CD4-positive, alpha-beta T cell (primary cell): ENCODE results near the gene CFAP57. TPM values are rescaled to one million over a fixed set of nuclear protein-coding genes. Genes with fewer than 3 reads are reported as not detected.

Source experiments
- ATAC-seq: fragments of 200-7000 bp; cut with Tn5 transposase; one replicate; pipeline ENCODE4 v1.10.0; 2022; ENCODE audit warnings: mild to moderate bottlenecking; ENCODE audit not compliant: poor library complexity
- CTCF ChIA-PET: fragments of 350-600 bp; sonication (Branson Sonifier 250); formaldehyde crosslinking; loops from one replicate; lab custom pipeline; 2021; ENCODE audit warnings: antibody characterized with exemption, inconsistent platforms; lab: Charles Lee
- POLR2A ChIA-PET: fragments of 350-600 bp; sonication (Branson Sonifier 250); formaldehyde crosslinking; loops from one replicate; lab custom pipeline; 2021; ENCODE audit warnings: antibody characterized with exemption, inconsistent platforms; lab: Charles Lee
- DNase-seq, 14 experiments: peaks; one replicate each; pipeline ENCODE4 v3.0.0-alpha.2; 2013 to 2020; ENCODE audit warnings: mixed read lengths in 2 of 14
- H3K27ac ChIP-seq, 2 donors: one replicate each; pipeline versions ENCODE4 v1.5.1 to v1.7.0; 2013; ENCODE audit warnings: low read length in 2 of 2, low read depth in 1 of 2, mild to moderate bottlenecking in 1 of 2
- H3K27me3 ChIP-seq, 2 experiments: 1 replicate in 1 of 2; 2 replicates in 1 of 2; pipeline versions ENCODE4 v1.6.1 to v1.7.0; 2013; ENCODE audit warnings: low read length in 2 of 2, control low read depth in 1 of 2, mild to moderate bottlenecking in 1 of 2, moderate library complexity in 1 of 2; ENCODE audit not compliant: insufficient read depth in 2 of 2, control insufficient read depth in 1 of 2
- H3K36me3 ChIP-seq: one replicate; pipeline ENCODE4 v1.6.1; 2013; ENCODE audit warnings: low read length, control low read depth; ENCODE audit not compliant: insufficient read depth
- H3K4me1 ChIP-seq: one replicate; pipeline ENCODE4 v1.6.1; 2013; ENCODE audit warnings: low read length, control low read depth; ENCODE audit not compliant: insufficient read depth
- H3K4me3 ChIP-seq: one replicate; pipeline ENCODE4 v1.5.1; 2013; ENCODE audit warnings: mild to moderate bottlenecking, low read length, moderate library complexity
- H3K9me3 ChIP-seq, 2 experiments: 1 replicate in 1 of 2; 2 replicates in 1 of 2; pipeline versions ENCODE4 v1.6.1 to v1.7.0; 2013; ENCODE audit warnings: low read length in 2 of 2, mild to moderate bottlenecking in 2 of 2, control low read depth in 1 of 2, moderate library complexity in 1 of 2; ENCODE audit not compliant: control insufficient read depth in 1 of 2, insufficient read depth in 1 of 2
- H3K27ac Mint-ChIP-seq: one replicate; pipeline ENCODE4 v1.8.0; 2020; ENCODE audit warnings: mixed read lengths
- H3K27me3 Mint-ChIP-seq: one replicate; pipeline ENCODE4 v1.8.0; 2021; ENCODE audit warnings: mixed read lengths
- H3K36me3 Mint-ChIP-seq: one replicate; pipeline ENCODE4 v1.8.0; 2021; ENCODE audit warnings: low read depth, mixed read lengths
- H3K4me1 Mint-ChIP-seq: one replicate; pipeline ENCODE4 v1.8.0; 2021; ENCODE audit warnings: low read depth, mixed read lengths
- H3K4me3 Mint-ChIP-seq: one replicate; pipeline ENCODE4 v1.8.0; 2020; ENCODE audit warnings: mild to moderate bottlenecking, mixed read lengths
- H3K9me3 Mint-ChIP-seq: one replicate; pipeline ENCODE4 v1.8.0; 2020; ENCODE audit warnings: mixed read lengths
- CTCF ChIP-seq: fragments of 200-600 bp; IDR thresholded peaks from one replicate; pipeline ENCODE4 v1.8.0; 2022; ENCODE audit warnings: antibody characterized with exemption, mild to moderate bottlenecking
- intact Hi-C, 2 experiments: fragments of 100-400 bp; cut with DNase I in 1 of 2; cut with micrococcal nuclease in 1 of 2; formaldehyde crosslinking; loops; one replicate each; pipeline versions ENCODE4 v1.15.1 to v1.9.0; 2023 to 2025; cut with DNase I, micrococcal nuclease
- total RNA-seq, 174 experiments: library from RNA in 2 of 174; stranded (reverse) in 2 of 174; gene quantifications; one replicate each; pipeline ENCODE4 v1.2.3 and lab custom pipeline; 2021 to 2026

CFAP57 gene
- total RNA-seq, 2 experiments from 2014 or later, result not detected

GRCh38 chr1:43203859-43204258 is 31.7 kb downstream of the CFAP57 start:
- H3K27me3 Mint-ChIP-seq, result peaks cover 3% of the 10 kb centered on the region
- H3K4me1 Mint-ChIP-seq, result no peaks in the 10 kb centered on the region
- no peaks in the 10 kb centered on the region for H3K36me3 ChIP-seq
- no peak overlapping the region for H3K4me3 ChIP-seq
- DNase-seq, result no peak
- H3K27ac Mint-ChIP-seq, result no peak overlapping the region
- H3K36me3 Mint-ChIP-seq, result no peaks in the 10 kb centered on the region
- no peak overlapping the region for H3K27ac ChIP-seq
- no peak for ATAC-seq
- intact Hi-C loops, result no loop called here
- H3K4me1 ChIP-seq, result no peaks in the 10 kb centered on the region
- H3K27me3 ChIP-seq, result no peaks in the 10 kb centered on the region
- H3K4me3 Mint-ChIP-seq, result no peak overlapping the region
- no peak for TF ChIP-seq CTCF
- peaks cover 5% of the 10 kb centered on the region for H3K9me3 Mint-ChIP-seq
- CTCF ChIA-PET, result no interaction called here
- POLR2A ChIA-PET, result no interaction called here
- H3K9me3 ChIP-seq, result peaks cover 0 to 8% of the 10 kb centered on the region in 2 experiments

- ChIA-PET POLR2A (no interaction called here), CTCF (interaction anchor here (0.6 kb wide), 1 partner anchor 13 kb away, joined by 5 read pairs; no protein-coding TSS in a partner anchor)
- Histone ChIP-seq H3K36me3 (no peaks in the 10 kb centered on the region), H3K9me3 (peaks cover 0 to 8% of the 10 kb centered on the region in 2 experiments), H3K4me3 (no peak overlapping the region), H3K27me3 (no peaks in the 10 kb centered on the region), H3K4me1 (no peaks in the 10 kb centered on the region), H3K27ac (no peak overlapping the region)
- no peak overlapping the region for H3K4me3 Mint-ChIP-seq
- no peak overlapping the region for H3K27ac Mint-ChIP-seq
- peaks cover 5% of the 10 kb centered on the region for H3K9me3 Mint-ChIP-seq
- no peaks in the 10 kb centered on the region for H3K4me1 Mint-ChIP-seq
- ATAC-seq, result no peak
- peaks cover 3% of the 10 kb centered on the region for H3K27me3 Mint-ChIP-seq
- no peak for TF ChIP-seq CTCF
- no peaks in the 10 kb centered on the region for H3K36me3 Mint-ChIP-seq
- no peak for DNase-seq
- intact Hi-C loops, result no loop called here
These were observed 32.3 kb downstream of the CFAP57 start for GRCh38 chr1:43204394-43204793.

GRCh38 chr1:43205671-43206070 is 33.5 kb downstream of the CFAP57 start:
- peaks cover 0 to 8% of the 10 kb centered on the region in 2 experiments for H3K9me3 ChIP-seq
- no peaks in the 10 kb centered on the region for H3K27me3 ChIP-seq
- H3K4me3 ChIP-seq, result no peak overlapping the region
- Mint-ChIP-seq H3K36me3 (no peaks in the 10 kb centered on the region), H3K27me3 (peaks cover 3% of the 10 kb centered on the region), H3K4me1 (no peaks in the 10 kb centered on the region), H3K27ac (no peak overlapping the region), H3K4me3 (no peak overlapping the region), H3K9me3 (peaks cover 5% of the 10 kb centered on the region)
- intact Hi-C loops, result no loop called here
- no peak overlapping the region for H3K27ac ChIP-seq
- ATAC-seq, result no peak
- no peaks in the 10 kb centered on the region for H3K4me1 ChIP-seq
- POLR2A ChIA-PET, result no interaction called here
- no peaks in the 10 kb centered on the region for H3K36me3 ChIP-seq
- CTCF ChIA-PET, result no interaction called here
- DNase-seq, result no peak
- no peak for TF ChIP-seq CTCF
